C4-2B (cell line): ENCODE data around the gene NAPA.
"Not testable (repeated sequence)": the region's sequence is repeated elsewhere in the genome, so short reads cannot be mapped to it uniquely, and the experiment has no call there.

Experiments used
- H3K27ac ChIP-seq: fragments of 450-650 bp; 2 replicates; pipeline ENCODE4 v1.5.1; 2017
- CTCF ChIP-seq: fragments of 450-650 bp; conservative IDR thresholded peaks from 2 replicates; pipeline ENCODE4 v1.5.1; 2017; ENCODE audit warnings: mild to moderate bottlenecking
- ZFX ChIP-seq: fragments of 450-650 bp; IDR thresholded peaks from 2 replicates; pipeline ENCODE4 v1.6.1; 2017

Gene NAPA

DNA sequence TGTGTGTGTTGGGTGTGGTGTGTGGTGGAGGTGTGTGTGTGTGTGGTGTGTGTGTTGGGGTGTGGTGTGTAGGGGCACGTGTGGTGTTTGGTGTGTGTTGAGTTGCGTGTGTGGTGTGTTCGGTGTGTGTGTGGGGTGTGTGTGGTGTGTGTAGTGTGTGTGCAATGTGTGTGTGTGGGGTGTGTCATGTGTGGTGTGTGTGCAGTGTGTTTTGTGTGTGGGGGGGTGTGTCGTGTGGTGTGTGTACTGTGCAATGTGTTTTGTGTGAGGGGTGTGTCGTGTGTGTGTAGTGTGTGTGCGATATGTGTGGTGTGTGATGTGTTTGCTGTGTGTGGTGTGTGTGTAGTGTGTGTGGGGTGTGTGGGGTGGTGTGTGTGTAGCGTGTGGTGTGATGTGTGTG is 24.8 kb downstream of the NAPA start:
- H3K27ac ChIP-seq = no peak overlapping the region
- TF ChIP-seq CTCF = no peak
- no peak for TF ChIP-seq ZFX

DNA sequence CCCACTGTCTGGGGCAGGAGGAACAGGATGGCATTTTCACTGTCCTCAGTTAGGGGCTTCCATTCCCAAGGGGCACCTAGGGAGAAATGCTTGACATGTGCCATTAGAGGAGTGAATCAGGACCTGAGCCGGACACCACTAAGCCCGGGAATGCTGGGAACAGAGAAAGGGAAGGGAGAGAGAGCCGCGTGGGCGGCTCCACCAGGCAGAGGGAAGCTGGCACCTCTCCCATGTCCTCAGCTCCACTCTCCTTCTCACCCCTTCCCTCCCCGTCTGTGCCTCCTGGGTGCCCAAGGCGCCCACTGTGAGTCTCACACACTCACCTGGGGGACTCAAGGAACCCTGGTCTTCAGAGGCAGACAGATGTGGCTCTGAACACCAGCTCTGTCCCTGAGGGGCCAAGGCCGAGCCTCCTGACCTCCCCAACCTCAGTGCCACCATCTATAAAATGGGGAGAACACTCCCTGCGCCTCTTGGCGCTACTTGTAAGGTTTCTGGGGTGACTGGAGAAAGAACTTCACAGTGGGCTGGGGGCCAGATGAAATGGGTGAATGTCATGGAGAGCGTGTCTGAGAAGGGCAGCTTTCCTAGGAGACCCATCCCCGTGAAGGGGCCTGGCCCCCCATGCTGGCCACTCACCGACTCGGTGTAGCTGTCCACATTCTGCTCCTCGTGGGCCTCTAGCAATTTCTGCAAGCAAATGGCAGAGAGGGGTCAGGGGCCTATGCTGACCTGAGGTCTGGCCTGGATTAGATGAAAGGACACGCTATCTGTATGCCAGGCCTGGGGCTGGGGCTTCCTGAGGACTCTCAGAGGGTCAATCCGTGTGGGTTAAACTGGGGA is 25.6 kb downstream of the NAPA start:
- TF ChIP-seq ZFX = no peak
- TF ChIP-seq CTCF = no peak
- H3K27ac ChIP-seq = no peak overlapping the region

DNA sequence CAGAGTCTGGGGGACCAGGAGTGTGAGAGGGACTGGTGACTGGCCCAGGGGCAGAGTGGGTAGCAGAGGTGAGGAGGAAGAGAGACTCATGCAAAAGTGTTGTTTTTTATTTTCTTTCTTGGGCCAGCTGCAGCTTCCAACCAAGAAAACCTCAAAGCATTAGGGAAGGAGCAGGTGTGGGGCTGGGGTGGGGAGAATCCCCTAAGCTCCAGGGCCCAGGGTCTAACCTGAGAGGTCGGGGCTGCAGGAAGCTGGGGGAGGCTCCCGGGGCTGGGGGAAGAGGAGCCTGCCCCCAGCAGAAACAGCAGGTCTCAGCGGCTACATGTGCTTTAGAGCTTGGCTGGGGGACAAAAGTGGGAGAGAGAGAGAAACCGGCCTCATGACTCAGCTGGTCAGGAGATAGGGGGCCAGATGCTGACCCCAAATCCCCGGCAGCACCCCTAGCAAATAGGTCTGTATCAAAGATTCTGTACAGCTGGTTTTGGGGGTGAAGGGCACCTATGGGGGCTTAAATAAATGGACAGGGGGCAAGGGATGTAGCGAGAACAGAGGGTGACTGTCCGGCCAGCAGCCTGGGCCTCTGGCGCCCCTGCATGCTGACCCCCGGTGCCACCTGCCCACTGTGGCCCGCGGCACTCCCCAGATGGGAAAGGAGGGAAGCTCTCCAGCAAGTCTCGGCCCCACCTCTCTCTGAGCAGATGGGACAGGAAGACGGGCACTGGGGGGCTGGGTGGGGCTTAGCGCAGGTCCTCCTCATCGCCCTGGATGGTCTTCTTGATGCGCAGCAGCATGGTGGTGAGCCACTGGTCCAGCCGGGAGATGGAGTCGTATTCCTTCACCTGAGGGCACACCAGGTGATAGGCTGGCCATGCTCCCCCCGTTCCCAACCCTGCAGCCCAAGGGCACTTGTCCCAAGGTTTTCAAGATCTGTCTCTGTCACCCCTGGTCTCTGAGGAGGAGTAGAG is 27.0 kb downstream of the NAPA start:
- no peak for TF ChIP-seq ZFX
- TF ChIP-seq CTCF = no peak
- no peak overlapping the region for H3K27ac ChIP-seq

- no peak overlapping the region for H3K27ac ChIP-seq
- no peak for TF ChIP-seq CTCF
- no peak for TF ChIP-seq ZFX
Observed at GRCh38 chr19:47486900-47487299, 28.0 kb downstream of the NAPA start.

GRCh38 chr19:47486220-47486619 is 28.6 kb downstream of the NAPA start:
- H3K27ac ChIP-seq = not testable (repeated sequence)

- H3K27ac ChIP-seq = no peak overlapping the region
- no peak for TF ChIP-seq ZFX
- no peak for TF ChIP-seq CTCF
Observed at GRCh38 chr19:47485210-47485609, 29.7 kb downstream of the NAPA start.

DNA sequence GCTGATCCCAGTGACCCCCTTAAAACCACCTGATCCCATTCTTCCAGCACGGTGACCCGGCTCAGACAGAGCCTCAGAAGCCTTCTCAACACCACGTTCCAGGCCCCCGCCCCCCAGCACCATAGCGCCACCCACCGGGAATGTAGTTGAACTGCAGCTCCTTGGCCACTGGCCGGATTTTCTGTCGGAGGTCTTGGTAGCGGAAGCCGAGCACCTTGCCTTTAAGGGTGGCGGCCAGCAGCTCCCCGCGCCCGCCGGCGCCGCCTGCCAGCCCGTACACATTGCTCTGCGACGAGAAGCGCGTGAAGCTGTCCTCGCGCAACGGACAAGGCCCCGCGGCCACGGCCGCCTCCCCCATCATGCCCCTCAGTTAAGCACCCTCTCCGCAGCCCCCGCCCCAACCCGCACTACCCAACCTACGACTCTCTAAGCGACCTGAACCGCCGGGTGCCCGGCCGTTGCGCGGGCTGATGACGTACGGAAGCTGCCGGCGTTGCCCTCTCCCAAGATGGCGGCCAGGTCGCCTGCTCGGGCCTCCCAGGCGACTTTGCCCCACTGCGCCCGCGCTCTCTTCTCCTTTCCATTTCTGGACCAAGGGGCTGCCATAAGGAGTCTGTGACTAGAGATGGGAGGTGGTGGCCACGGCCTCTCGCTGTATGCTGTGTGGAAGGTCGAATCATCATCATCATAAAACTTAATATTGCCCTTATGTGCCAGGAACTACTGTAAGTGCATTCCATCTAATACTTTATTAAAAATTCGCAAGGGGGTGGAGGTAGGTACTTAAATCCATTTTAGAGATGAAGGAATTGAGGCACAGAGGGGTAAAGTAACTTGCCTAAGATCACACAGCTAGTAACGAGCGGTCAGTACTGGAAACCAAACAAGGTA is 30.8 kb downstream of the NAPA start, which contains the start of gene KPTN:
Gene KPTN (minus strand): TSS at position 420 of the 891 bp plus-strand sequence. CDS start 59 bp downstream, at position 361.
- TF ChIP-seq ZFX (no peak), CTCF (peak; percentile 86)
- H3K27ac ChIP-seq = peak within 1 kb of the TSS; percentile 83
